BJ (cell line): ENCODE results near the gene KIF20B. TPM values are rescaled to one million over a fixed set of nuclear protein-coding genes. Genes with fewer than 3 reads are reported as not detected.

Experiments used
- CTCF ChIA-PET: fragments of 350-600 bp; formaldehyde crosslinking; extraction: SDS; loops from one replicate; lab custom pipeline; 2021; ENCODE audit warnings: antibody characterized with exemption, inconsistent platforms; lab: Yijun Ruan, JAX
- POLR2A ChIA-PET: fragments of 300-600 bp; sonication (Branson Sonifier 250); formaldehyde crosslinking; extraction: SDS; loops from one replicate; lab custom pipeline; 2021; ENCODE audit warnings: antibody characterized with exemption; lab: Charles Lee
- DNase-seq: peaks from one replicate; pipeline ENCODE4 v3.0.0-alpha.2; 2011; ENCODE audit warnings: low read depth
- H3K27me3 ChIP-seq: 2 replicates; pipeline ENCODE4 v1.6.0; 2011; ENCODE audit warnings: low read length; ENCODE audit not compliant: control insufficient read depth, insufficient read depth
- H3K36me3 ChIP-seq: 2 replicates; pipeline ENCODE4 v1.5.1; 2011; ENCODE audit warnings: low read length; ENCODE audit not compliant: control insufficient read depth, insufficient read depth
- H3K4me3 ChIP-seq: 2 replicates; pipeline ENCODE4 v1.5.1; 2011; ENCODE audit warnings: low read depth, mild to moderate bottlenecking, control low read depth, low read length
- polyA plus RNA-seq: library from polyadenylated mRNA; depleted of rRNA; stranded (reverse); fragments of >200 nt; gene quantifications from 2 replicates; pipeline ENCODE4 v1.2.3, GENCODE V29; 2011
- TF ChIP-seq, protein P1 (sequence below): IDR thresholded peaks from 2 replicates; pipeline ENCODE4 v1.5.1; 2011; ENCODE audit warnings: low read depth, mild to moderate bottlenecking, control low read depth, inconsistent platforms, low read length, moderate library complexity; ENCODE audit not compliant: insufficient read depth

Gene KIF20B
- polyA plus RNA-seq, 1 experiment: 1.4 TPM

DNA sequence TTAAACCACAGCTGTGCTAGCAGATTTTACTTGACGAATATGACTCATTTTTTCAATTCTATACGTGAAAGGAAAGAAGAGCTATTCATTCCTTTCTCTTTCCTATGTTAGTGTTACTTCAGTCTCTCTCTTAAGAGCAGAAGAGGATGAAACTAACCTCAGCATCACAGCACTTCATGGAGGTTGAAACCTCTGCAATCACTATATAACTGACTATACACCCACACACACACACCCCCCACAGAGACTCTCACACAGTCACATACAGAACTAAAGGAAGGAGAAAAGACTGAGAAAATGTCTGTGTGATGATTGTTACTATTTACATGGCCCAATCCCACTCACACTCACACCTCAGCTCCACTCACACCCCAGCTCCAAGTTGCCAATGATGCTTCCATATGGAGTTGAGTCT lies 104.2 kb downstream of the KIF20B start:
- CTCF ChIA-PET: interaction anchor here (1.4 kb wide), 1 partner anchor 982 kb away, joined by 4 read pairs; no protein-coding TSS in a partner anchor
- POLR2A ChIA-PET: no interaction called here
- TF ChIP-seq, protein P1, sequence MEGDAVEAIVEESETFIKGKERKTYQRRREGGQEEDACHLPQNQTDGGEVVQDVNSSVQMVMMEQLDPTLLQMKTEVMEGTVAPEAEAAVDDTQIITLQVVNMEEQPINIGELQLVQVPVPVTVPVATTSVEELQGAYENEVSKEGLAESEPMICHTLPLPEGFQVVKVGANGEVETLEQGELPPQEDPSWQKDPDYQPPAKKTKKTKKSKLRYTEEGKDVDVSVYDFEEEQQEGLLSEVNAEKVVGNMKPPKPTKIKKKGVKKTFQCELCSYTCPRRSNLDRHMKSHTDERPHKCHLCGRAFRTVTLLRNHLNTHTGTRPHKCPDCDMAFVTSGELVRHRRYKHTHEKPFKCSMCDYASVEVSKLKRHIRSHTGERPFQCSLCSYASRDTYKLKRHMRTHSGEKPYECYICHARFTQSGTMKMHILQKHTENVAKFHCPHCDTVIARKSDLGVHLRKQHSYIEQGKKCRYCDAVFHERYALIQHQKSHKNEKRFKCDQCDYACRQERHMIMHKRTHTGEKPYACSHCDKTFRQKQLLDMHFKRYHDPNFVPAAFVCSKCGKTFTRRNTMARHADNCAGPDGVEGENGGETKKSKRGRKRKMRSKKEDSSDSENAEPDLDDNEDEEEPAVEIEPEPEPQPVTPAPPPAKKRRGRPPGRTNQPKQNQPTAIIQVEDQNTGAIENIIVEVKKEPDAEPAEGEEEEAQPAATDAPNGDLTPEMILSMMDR: no peak
- Histone ChIP-seq H3K27me3 (peaks cover 5% of the 10 kb centered on the region), H3K4me3 (no peak overlapping the region), H3K36me3 (no peaks in the 10 kb centered on the region)
- no peak for DNase-seq

DNA sequence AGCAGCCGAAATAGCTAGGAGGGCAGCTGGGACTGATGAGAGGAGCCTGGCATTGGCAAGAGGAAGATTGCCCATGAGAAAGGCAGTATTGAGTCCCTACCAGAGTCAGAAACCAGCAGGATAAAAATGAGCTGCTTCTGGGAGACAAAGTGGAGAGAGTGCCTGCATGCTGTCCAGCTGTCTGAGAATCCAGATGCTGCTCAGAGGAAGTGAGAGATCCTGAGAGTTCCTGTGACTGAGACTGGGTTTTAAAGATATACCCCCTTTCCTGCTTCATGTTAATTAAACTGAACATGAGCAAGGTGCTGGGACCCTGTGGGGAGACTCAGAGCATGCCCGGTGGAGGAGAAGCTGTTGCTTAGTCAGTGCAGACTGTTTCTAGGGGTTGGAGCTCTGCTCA lies 107.5 kb downstream of the KIF20B start:
- CTCF ChIA-PET: interaction anchor here (1.0 to 1.1 kb wide), 2 partner anchors 8 kb away, joined by 3 to 5 read pairs; no protein-coding TSS in a partner anchor
- no peak for DNase-seq
- no peaks in the 10 kb centered on the region for H3K36me3 ChIP-seq
- POLR2A ChIA-PET: no interaction called here
- TF ChIP-seq, protein P1: no peak
- no peak overlapping the region for H3K4me3 ChIP-seq
- H3K27me3 ChIP-seq: peaks cover 7% of the 10 kb centered on the region

DNA sequence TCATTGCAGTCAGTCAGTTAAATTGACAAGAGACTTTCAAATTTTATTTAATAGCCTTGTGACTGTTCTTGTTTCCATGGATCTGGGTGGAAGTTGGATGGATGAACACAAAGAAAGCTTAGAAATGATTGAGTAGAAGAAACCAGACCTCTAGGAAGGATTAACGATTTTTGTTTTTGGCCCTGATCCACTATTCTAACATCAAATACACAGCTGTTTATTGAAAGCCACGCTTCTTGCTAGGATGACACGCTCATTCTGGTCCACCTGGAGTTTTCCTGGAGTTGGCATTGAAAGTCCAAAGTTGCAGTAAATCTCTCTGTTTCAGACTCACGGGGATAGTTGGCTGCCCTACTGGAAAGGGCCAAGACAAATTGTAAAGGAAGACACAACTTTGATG lies 108.4 kb downstream of the KIF20B start:
- Histone ChIP-seq H3K27me3 (peaks cover 7% of the 10 kb centered on the region), H3K36me3 (no peaks in the 10 kb centered on the region), H3K4me3 (no peak overlapping the region)
- CTCF ChIA-PET: no interaction called here
- POLR2A ChIA-PET: no interaction called here
- DNase-seq: no peak
- TF ChIP-seq, protein P1: no peak

DNA sequence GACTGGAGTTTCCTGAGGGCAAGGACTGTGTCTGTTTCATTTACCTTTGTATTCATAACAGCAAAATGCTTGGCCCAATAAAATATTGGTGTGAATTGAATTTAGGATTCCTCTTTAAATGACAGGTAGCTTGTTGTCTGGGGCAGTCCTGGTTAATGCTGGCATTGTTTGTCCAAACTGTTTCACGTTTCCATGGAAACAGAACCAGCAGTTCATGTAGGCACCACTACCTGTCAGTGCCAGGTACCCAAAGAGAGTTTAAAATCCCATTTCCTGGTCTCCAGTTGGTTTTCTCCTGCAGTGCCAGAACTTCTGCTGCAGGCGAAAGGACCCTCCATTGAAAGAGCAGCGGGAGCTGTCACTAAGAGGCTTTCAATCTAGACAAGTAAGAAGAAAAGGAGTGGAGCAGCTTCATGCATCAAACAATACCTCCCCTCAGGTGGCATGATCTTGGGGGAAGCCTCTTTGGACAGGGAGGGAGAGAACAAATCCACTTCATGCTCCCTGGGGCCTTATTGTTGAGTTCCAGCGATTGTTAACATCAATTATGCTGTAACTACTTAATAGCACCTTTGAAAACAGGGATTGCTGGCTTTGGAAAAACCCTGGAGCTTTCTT lies 109.6 kb downstream of the KIF20B start:
- TF ChIP-seq, protein P1: no peak
- CTCF ChIA-PET: interaction anchor here (0.7 to 1.3 kb wide), 3 partner anchors 18 to 43 kb away, joined by 4 to 5 read pairs (median 4); no protein-coding TSS in a partner anchor
- Histone ChIP-seq H3K27me3 (peaks cover 4% of the 10 kb centered on the region), H3K36me3 (no peaks in the 10 kb centered on the region), H3K4me3 (no peak overlapping the region)
- POLR2A ChIA-PET: no interaction called here
- DNase-seq: no peak

DNA sequence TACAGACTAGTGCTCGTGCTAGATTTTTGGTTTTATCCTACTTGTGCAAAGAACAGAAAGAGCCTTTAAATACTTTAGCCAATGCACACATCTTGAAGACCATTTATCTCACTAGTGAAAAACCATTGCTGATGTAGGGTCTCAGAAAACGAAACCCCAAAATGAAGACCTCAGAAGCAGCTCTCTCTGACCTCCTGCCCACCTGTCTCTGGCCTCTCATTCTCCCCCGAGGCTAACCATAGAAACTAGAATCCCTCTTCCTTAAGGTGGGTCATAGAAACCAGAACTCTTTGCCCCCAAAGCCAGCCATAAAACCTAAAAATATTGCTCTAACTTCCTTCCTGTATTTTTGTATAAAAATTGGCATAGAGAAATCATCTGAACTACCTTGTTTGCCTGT lies 112.2 kb downstream of the KIF20B start:
- Histone ChIP-seq H3K36me3 (no peaks in the 10 kb centered on the region), H3K27me3 (peaks cover 4% of the 10 kb centered on the region), H3K4me3 (no peak overlapping the region)
- ChIA-PET POLR2A (no interaction called here), CTCF (no interaction called here)
- TF ChIP-seq, protein P1: no peak
- no peak for DNase-seq
